ENCODE results near the gene NLRC5.
A peak's percentile ranks its signal among the peaks of the same experiment; 100 is the strongest.

GRCh38 chr16:56964243-56965148, 24.9 kb upstream of the NLRC5 start:
- TF ChIP-seq CTCF (IDR thresholded peaks at IDR 0.05; ENCODE audit: low read depth, low read length), result peak; percentile 99
- peak; percentile 14; the same call in 1 of the 2 replicates for TF ChIP-seq MYC (IDR thresholded peaks at IDR 0.05; ENCODE audit: low read depth, low read length)

All from NB4 (cell line).